ENCODE measurements around the gene AAMDC. TPM values are rescaled to one million over a fixed set of nuclear protein-coding genes. Genes with fewer than 3 reads are reported as not detected.
"Not testable (repeated sequence)": the region's sequence is repeated elsewhere in the genome, so short reads cannot be mapped to it uniquely, and the experiment has no call there.

The AAMDC gene
- total and polyA plus RNA-seq, 2 of the 13 experiments (the other 11 are each of a cell fraction or from before 2014, with no cell fraction given), result 18.1 to 35.6 TPM

DNA sequence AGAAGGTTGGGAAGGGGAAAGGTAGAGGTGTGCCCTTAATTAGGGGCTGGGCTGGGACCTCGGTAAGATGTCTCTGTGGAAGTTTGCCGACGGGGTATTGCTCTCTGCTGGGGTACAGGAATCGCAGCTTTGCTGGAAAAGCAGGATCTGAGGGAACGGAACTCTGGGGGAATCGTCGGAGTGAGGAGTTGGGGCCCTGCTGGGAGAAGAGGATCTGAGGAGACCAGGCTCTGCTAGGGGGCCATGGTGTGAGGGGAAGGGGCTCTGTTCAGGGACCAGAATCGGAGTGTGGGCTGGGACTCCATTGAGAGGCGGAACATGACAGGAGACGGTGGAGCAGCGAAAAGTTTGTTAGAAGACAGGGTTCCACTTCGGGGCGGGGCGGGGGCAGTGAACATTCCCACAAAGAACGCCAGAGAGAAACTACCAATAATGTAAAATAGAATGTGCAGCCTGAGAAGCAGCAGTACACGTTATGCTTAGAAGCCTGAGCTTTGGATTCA, 456 bp downstream of the AAMDC start (continued):
- no peak for TF ChIP-seq ZNF282 (IDR thresholded peaks at IDR 0.05; ENCODE audit: partially characterized antibody)
- no peak for TF ChIP-seq HOXA3 (CRISPR knock-in tag; IDR thresholded peaks at IDR 0.05)
- TF ChIP-seq SMAD9 (CRISPR knock-in tag; IDR thresholded peaks at IDR 0.05), result 0 out of 2 replicates have a peak, but pooled peaks have one; percentile 76
- no peak for TF ChIP-seq ZNF883 (CRISPR knock-in tag; IDR thresholded peaks at IDR 0.05; ENCODE audit: not compliant biosample characterization)
- no peak for TF ChIP-seq MED1 (CRISPR knock-in tag; IDR thresholded peaks at IDR 0.05)
- no peak for TF ChIP-seq ZSCAN22 (CRISPR knock-in tag; IDR thresholded peaks at IDR 0.05)
- no peak for TF ChIP-seq ARHGAP35 (CRISPR knock-in tag; IDR thresholded peaks at IDR 0.05; ENCODE audit: borderline replicate concordance)
- TF ChIP-seq ZBTB38 (CRISPR knock-in tag; IDR thresholded peaks at IDR 0.05), result no peak

DNA sequence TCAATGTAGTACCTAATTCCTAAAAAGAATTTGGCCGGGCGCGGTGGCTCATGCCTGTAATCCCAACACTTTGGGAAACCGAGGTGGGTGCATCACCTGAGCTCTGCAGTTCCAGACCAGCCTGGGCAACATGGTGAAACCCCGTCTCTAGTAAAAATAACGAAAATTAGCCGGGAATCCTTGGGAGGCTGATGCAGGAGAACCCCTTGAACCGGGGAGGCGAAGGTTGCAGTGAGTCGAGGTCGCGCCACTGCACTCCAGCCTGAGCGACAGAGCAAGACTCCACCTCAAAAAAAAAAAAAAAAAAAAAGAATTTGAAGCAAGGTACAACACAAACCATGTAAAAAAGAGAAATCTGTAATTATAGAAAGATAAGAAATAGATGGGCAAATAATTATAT, 1.2 kb downstream of the AAMDC start:
- H3K4me3 ChIP-seq (replicated peaks in 1 of 3; ENCODE audit: insufficient read depth in 1 of 3, low read depth in 2 of 3, low read length in 3 of 3), result peak overlapping the region; percentile 70 to 94 (median 79)
- in situ Hi-C loops (cut with HindIII; ENCODE audit: extremely low pct_ligation_motif_present, low pct_unique_long_range_greater_than_20kb), result not testable (repeated sequence)

More for the DNA sequence above, 1.2 kb downstream of the AAMDC start:
- TF ChIP-seq, protein P1, sequence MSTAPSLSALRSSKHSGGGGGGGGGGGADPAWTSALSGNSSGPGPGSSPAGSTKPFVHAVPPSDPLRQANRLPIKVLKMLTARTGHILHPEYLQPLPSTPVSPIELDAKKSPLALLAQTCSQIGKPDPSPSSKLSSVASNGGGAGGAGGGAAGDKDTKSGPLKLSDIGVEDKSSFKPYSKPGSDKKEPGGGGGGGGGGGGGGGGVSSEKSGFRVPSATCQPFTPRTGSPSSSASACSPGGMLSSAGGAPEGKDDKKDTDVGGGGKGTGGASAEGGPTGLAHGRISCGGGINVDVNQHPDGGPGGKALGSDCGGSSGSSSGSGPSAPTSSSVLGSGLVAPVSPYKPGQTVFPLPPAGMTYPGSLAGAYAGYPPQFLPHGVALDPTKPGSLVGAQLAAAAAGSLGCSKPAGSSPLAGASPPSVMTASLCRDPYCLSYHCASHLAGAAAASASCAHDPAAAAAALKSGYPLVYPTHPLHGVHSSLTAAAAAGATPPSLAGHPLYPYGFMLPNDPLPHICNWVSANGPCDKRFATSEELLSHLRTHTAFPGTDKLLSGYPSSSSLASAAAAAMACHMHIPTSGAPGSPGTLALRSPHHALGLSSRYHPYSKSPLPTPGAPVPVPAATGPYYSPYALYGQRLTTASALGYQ (CRISPR knock-in tag; IDR thresholded peaks at IDR 0.05), result 0 out of 2 replicates have a peak, but pooled peaks have one; percentile 10
- peak; percentile 79; the same call in 1 of the 2 replicates for TF ChIP-seq ZNF441 (CRISPR knock-in tag; IDR thresholded peaks at IDR 0.05; ENCODE audit: borderline replicate concordance)
- DNase-seq (ENCODE audit: low spot score); CTCF ChIA-PET (ENCODE audit: low intra/inter-chr PET ratio, low total read pairs); H3K36me3 ChIP-seq (replicated peaks in 1 of 2; ENCODE audit: control insufficient read depth in 1 of 2, insufficient read depth in 2 of 2, low read length in 2 of 2); H2AFZ ChIP-seq (ENCODE audit: low read length); FAIRE-seq; ATAC-seq; POLR2A ChIA-PET; H3K9me3 ChIP-seq (ENCODE audit: low read length); BruUV-seq (replicated peaks); H3K27me3 ChIP-seq (ENCODE audit: control insufficient read depth in 1 of 2, insufficient read depth in 2 of 2, low read length in 2 of 2); intact Hi-C loops (cut with micrococcal nuclease; ENCODE audit: unreplicated experiment): not testable (repeated sequence)
- WGBS (ENCODE audit: low lambda C conversion rate), result 4% methylated on average over 13 of the region's 13 CpGs
- Histone ChIP-seq H3K27ac (ENCODE audit: extremely low read length, insufficient read depth, low read length) (peak overlapping the region; percentile 68), H3K79me2 (ENCODE audit: insufficient read depth, low read length) (peaks cover 32% of the 10 kb centered on the region), H3K9ac (ENCODE audit: insufficient read depth, low read depth, low read length) (peak overlapping the region; percentile 78; the same call in 1 of the 2 replicates), H3K4me2 (ENCODE audit: low read depth, low read length) (peak overlapping the region; percentile 86), H3K4me1 (ENCODE audit: insufficient read depth, low read length) (peaks cover 43% of the 10 kb centered on the region), H4K20me1 (ENCODE audit: insufficient read depth, low read length) (peaks cover 22% of the 10 kb centered on the region)
